ENCODE measurements around the gene KLC1.

GRCh38 chr14:103703433-103704385, 74.7 kb downstream of the KLC1 start:
- no peak for TF ChIP-seq CTCF (IDR thresholded peaks at IDR 0.05)
- TF ChIP-seq POLR2A (IDR thresholded peaks at IDR 0.05), result no peak
